Smooth muscle cell (in vitro differentiated cells): Measurements from ENCODE around the gene PKNOX2. TPM values are rescaled to one million over a fixed set of nuclear protein-coding genes. Genes with fewer than 3 reads are reported as not detected.

Experiments used
- DNase-seq: peaks from one replicate; lab custom pipeline; 2025; ENCODE audit not compliant: unreplicated experiment; lab: John Stamatoyannopoulos, UW
- H2AFZ ChIP-seq: fragments of 200-600 bp; sonication (generic); 2 replicates; pipeline ENCODE4 v1.6.0; 2016; ENCODE audit warnings: antibody characterized with exemption, low read depth, mild to moderate bottlenecking
- H3F3A ChIP-seq: fragments of 200-600 bp; sonication (generic); 2 replicates; pipeline ENCODE4 v1.6.0; 2017; ENCODE audit warnings: antibody characterized with exemption, low read depth
- H3K27ac ChIP-seq: fragments of 200-600 bp; sonication (generic); 2 replicates; pipeline ENCODE4 v1.5.1; 2016; ENCODE audit warnings: low read depth, mild to moderate bottlenecking
- H3K27me3 ChIP-seq: fragments of 200-600 bp; sonication (generic); 2 replicates; pipeline ENCODE4 v1.6.1; 2016; ENCODE audit warnings: low read depth, mild to moderate bottlenecking
- H3K36me3 ChIP-seq: fragments of 200-600 bp; sonication (generic); 2 replicates; pipeline ENCODE4 v1.5.1; 2016; ENCODE audit warnings: low read depth
- H3K4me1 ChIP-seq: fragments of 200-600 bp; sonication (generic); 2 replicates; pipeline ENCODE4 v1.5.1; 2016; ENCODE audit warnings: low read depth
- H3K4me2 ChIP-seq: fragments of 200-600 bp; sonication (generic); 2 replicates; pipeline ENCODE4 v1.6.0; 2016; ENCODE audit warnings: mild to moderate bottlenecking
- H3K4me3 ChIP-seq: fragments of 200-600 bp; sonication (generic); 2 replicates; pipeline ENCODE4 v1.5.1; 2016; ENCODE audit warnings: mild to moderate bottlenecking
- H3K79me2 ChIP-seq: fragments of 200-600 bp; sonication (generic); 2 replicates; pipeline ENCODE4 v1.6.0; 2016; ENCODE audit warnings: low read depth, mild to moderate bottlenecking
- H3K9ac ChIP-seq: fragments of 200-600 bp; sonication (generic); 2 replicates; pipeline ENCODE4 v1.6.0; 2016; ENCODE audit warnings: low read depth
- H3K9me3 ChIP-seq: fragments of 200-600 bp; sonication (generic); replicated peaks from 2 replicates; pipeline ENCODE4 v1.5.1; 2016; ENCODE audit warnings: low read depth
- H4K20me1 ChIP-seq: fragments of 200-600 bp; sonication (generic); 2 replicates; pipeline ENCODE4 v1.6.0; 2016; ENCODE audit warnings: low read depth
- WGBS: methylation state at CpG from one replicate; pipeline ENCODE4 v1.1.7; 2016; ENCODE audit warnings: low lambda C conversion rate; 5-methylcytosine and 5-hydroxymethylcytosine counted together
- polyA plus RNA-seq: library from polyadenylated mRNA; unstranded; fragments of >200 nt; fragmentation: Nextera tagmentation; extraction: Ambion mirVana; gene quantifications from 2 replicates; pipeline ENCODE4 v1.2.1, GENCODE V29; 2016
- total RNA-seq: library from RNA; depleted of rRNA; stranded (reverse); fragments of >200 nt; gene quantifications from 2 replicates; pipeline ENCODE4 v1.2.3, GENCODE V29; 2014
- TF ChIP-seq, protein P1 (sequence below): fragments of 200-600 bp; sonication (generic); IDR thresholded peaks from 2 replicates; pipeline ENCODE4 v1.5.1; 2017; ENCODE audit warnings: borderline replicate concordance, mild to moderate bottlenecking, antibody characterized with exemption; ENCODE audit not compliant: insufficient read depth, poor library complexity, severe bottlenecking

The PKNOX2 gene
- total and polyA plus RNA-seq, 2 experiments from 2014 or later: 7.2 to 7.9 TPM

DNA sequence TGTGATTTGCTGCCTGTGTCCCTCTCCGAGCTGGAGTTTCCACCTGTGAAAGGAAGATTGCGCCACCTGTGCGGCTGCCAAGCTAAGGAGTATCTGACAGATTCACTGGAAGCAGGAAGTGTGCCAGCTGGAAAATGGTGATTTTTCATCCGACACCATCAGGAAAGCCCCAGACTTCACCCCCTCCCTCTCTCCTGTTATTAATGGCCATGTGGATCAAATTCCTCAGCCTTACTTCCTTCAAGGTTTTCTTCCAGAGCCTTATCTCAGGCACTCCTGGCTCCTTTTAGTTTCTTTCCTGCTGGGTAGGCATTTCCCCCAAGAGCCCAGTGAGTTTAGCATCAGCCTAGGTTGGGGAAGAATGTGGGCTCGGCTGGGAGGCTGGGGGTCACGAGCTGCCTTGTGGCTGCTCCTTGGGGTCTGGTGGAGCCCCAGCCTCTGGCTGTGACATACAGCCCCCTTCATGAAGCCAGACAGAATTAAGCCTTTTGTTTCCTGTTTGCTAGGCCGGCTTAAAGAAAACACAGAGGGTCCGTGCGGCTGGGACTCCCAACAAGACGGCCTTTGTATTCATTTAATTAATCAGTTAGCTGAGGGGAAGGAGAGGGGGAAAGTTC is 37.1 kb downstream of the PKNOX2 start:
- DNase-seq: no peak
- Histone ChIP-seq H3K27me3 (no peaks in the 10 kb centered on the region), H3K4me2 (peak overlapping the region; percentile 22), H3K9ac (peak overlapping the region; percentile 13), H3K9me3 (no peaks in the 10 kb centered on the region), H3K79me2 (peaks cover 30% of the 10 kb centered on the region), H4K20me1 (peaks cover 37% of the 10 kb centered on the region), H3K27ac (no peak overlapping the region), H3K36me3 (no peaks in the 10 kb centered on the region), H2AFZ (no peak overlapping the region), H3K4me3 (no peak overlapping the region), H3K4me1 (peaks cover 34% of the 10 kb centered on the region), H3F3A (no peaks in the 10 kb centered on the region)
- WGBS: 54% methylated on average over 10 of the region's 10 CpGs
- TF ChIP-seq, protein P1, sequence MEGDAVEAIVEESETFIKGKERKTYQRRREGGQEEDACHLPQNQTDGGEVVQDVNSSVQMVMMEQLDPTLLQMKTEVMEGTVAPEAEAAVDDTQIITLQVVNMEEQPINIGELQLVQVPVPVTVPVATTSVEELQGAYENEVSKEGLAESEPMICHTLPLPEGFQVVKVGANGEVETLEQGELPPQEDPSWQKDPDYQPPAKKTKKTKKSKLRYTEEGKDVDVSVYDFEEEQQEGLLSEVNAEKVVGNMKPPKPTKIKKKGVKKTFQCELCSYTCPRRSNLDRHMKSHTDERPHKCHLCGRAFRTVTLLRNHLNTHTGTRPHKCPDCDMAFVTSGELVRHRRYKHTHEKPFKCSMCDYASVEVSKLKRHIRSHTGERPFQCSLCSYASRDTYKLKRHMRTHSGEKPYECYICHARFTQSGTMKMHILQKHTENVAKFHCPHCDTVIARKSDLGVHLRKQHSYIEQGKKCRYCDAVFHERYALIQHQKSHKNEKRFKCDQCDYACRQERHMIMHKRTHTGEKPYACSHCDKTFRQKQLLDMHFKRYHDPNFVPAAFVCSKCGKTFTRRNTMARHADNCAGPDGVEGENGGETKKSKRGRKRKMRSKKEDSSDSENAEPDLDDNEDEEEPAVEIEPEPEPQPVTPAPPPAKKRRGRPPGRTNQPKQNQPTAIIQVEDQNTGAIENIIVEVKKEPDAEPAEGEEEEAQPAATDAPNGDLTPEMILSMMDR: no peak

- H3K4me1 ChIP-seq: peaks cover 34% of the 10 kb centered on the region
- no peaks in the 10 kb centered on the region for H3K27me3 ChIP-seq
- DNase-seq: no peak
- no peak overlapping the region for H2AFZ ChIP-seq
- no peak overlapping the region for H3K4me3 ChIP-seq
- H3K27ac ChIP-seq: no peak overlapping the region
- H3K4me2 ChIP-seq: no peak overlapping the region
- no peak overlapping the region for H3K9ac ChIP-seq
- H3K36me3 ChIP-seq: no peaks in the 10 kb centered on the region
- WGBS: 66% methylated on average over 4 of the region's 4 CpGs
- no peaks in the 10 kb centered on the region for H3F3A ChIP-seq
- H4K20me1 ChIP-seq: peaks cover 30% of the 10 kb centered on the region
- TF ChIP-seq, protein P1: no peak
- H3K9me3 ChIP-seq: no peaks in the 10 kb centered on the region
- H3K79me2 ChIP-seq: peaks cover 30% of the 10 kb centered on the region
Observed at GRCh38 chr11:125202362-125202880, 37.9 kb downstream of the PKNOX2 start.

DNA sequence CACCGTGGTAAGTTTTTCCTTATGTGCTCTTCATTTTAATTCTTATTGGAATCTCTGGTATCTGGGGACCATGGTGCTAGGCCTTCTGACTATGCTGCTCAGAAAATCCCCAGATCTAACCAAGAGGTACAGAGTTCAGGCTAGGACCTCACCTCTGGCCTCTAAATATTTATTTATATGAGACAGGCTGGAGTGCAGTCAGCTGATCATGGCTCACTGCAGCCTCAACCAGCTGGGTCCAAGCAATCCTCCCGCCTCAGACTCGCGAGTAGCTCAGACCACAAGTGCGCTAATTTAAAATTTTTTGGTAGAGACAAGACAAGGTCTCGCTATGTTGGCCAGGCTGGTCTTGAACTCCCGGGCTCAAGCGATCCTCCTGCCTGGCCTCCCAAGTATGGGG is 38.4 kb downstream of the PKNOX2 start:
- peaks cover 24% of the 10 kb centered on the region for H4K20me1 ChIP-seq

More for the DNA sequence above, 38.4 kb downstream of the PKNOX2 start:
- H3K27ac ChIP-seq: no peak overlapping the region
- H3K27me3 ChIP-seq: no peaks in the 10 kb centered on the region
- peaks cover 27% of the 10 kb centered on the region for H3K79me2 ChIP-seq
- no peak overlapping the region for H3K4me2 ChIP-seq
- no peaks in the 10 kb centered on the region for H3F3A ChIP-seq
- H3K9me3 ChIP-seq: no peaks in the 10 kb centered on the region
- no peaks in the 10 kb centered on the region for H3K36me3 ChIP-seq
- H3K4me3 ChIP-seq: no peak overlapping the region
- H3K9ac ChIP-seq: no peak overlapping the region
- DNase-seq: no peak
- H2AFZ ChIP-seq: no peak overlapping the region
- TF ChIP-seq, protein P1: no peak
- 95% methylated on average over 8 of the region's 8 CpGs for WGBS
- peaks cover 34% of the 10 kb centered on the region for H3K4me1 ChIP-seq
